HEK293T (cell line): ENCODE measurements around the gene MDFI.

Experiments
- BHLHE40 ChIP-seq: fragments of 450-650 bp; IDR thresholded peaks from 2 replicates; pipeline ENCODE4 v1.6.1; 2016; ENCODE audit warnings: mild to moderate bottlenecking, moderate library complexity, borderline replicate concordance
- FOXA1 ChIP-seq: fragments of 450-650 bp; IDR thresholded peaks from 2 replicates; pipeline ENCODE4 v1.6.1; 2016; ENCODE audit warnings: mild to moderate bottlenecking
- FOXK2 ChIP-seq: fragments of 450-650 bp; IDR thresholded peaks from 2 replicates; pipeline ENCODE4 v1.6.1; 2016; ENCODE audit warnings: mild to moderate bottlenecking
- ZNF384 ChIP-seq: fragments of 450-650 bp; IDR thresholded peaks from 2 replicates; pipeline ENCODE4 v1.6.1; 2016

DNA sequence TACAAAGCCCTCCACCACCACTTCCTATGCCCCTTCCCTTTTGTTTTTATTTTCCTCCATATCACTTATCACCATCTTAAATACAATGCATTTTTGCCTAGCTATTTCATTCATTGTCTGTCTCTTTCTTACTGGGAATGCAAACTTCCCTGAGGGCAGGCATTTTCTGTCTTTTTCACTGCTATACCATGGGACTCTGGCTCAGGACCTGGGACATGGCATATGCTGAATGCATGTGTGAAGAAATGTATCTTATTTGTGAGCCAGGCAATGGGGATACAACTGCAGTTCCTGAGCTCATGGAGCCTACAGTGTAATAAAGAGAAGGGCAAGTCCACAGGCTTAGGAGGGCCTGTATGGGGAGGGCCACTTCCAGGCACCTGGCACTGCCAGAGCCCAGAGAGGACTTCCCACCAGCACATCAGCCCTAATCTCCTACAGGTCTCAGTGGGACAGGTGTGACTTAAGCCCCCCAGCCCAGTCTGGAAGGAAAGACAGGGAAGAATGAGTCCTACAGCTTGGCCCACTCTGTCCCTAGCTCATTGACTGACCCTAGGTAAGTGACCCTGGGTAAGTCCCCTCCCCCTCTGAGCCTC, 53.9 kb downstream of the MDFI start:
- TF ChIP-seq FOXK2 = no peak
- no peak for TF ChIP-seq FOXA1
- no peak for TF ChIP-seq BHLHE40
- TF ChIP-seq ZNF384 = no peak
